Naive thymus-derived CD4-positive, alpha-beta T cell (primary cell): ENCODE data around the gene SBF1. TPM values are rescaled to one million over a fixed set of nuclear protein-coding genes. Genes with fewer than 3 reads are reported as not detected.

Experiments
- ATAC-seq: fragments of 150-1000 bp; cut with Tn5 transposase; 2 replicates; pipeline ENCODE4 v1.10.0; 2021; ENCODE audit warnings: mild to moderate bottlenecking, moderate library complexity
- CTCF ChIA-PET: fragments of 350-600 bp; sonication (Branson Sonifier 250); formaldehyde crosslinking; loops from one replicate; lab custom pipeline; 2021; ENCODE audit warnings: antibody characterized with exemption; lab: Charles Lee
- POLR2A ChIA-PET: fragments of 350-600 bp; sonication (Branson Sonifier 250); formaldehyde crosslinking; loops from one replicate; lab custom pipeline; 2021; ENCODE audit warnings: antibody characterized with exemption, inconsistent platforms; lab: Charles Lee
- DNase-seq, 9 donors: peaks; one replicate each; pipeline versions ENCODE4 v3.0.0 to v3.0.0-alpha.2; 2020 to 2022; ENCODE audit warnings: mixed read lengths in 1 of 9
- H3K27ac ChIP-seq: one replicate; pipeline ENCODE4 v1.7.0; 2013; ENCODE audit warnings: mild to moderate bottlenecking, low read depth, low read length, moderate library complexity
- H3K27me3 ChIP-seq, 2 donors: one replicate each; pipeline ENCODE4 v1.7.0; 2013; ENCODE audit warnings: low read length in 2 of 2, mild to moderate bottlenecking in 2 of 2, moderate library complexity in 2 of 2; ENCODE audit not compliant: control insufficient read depth in 2 of 2, insufficient read depth in 2 of 2
- H3K36me3 ChIP-seq, 3 experiments: 1 replicate in 2 of 3; 2 replicates in 1 of 3; pipeline ENCODE4 v1.7.0; 2013; ENCODE audit warnings: low read length in 3 of 3, mild to moderate bottlenecking in 3 of 3, moderate library complexity in 1 of 3; ENCODE audit not compliant: insufficient read depth in 3 of 3, control insufficient read depth in 2 of 3
- H3K4me1 ChIP-seq, 2 donors: one replicate each; pipeline ENCODE4 v1.7.0; 2013; ENCODE audit warnings: low read length in 2 of 2, mild to moderate bottlenecking in 2 of 2, moderate library complexity in 1 of 2; ENCODE audit not compliant: control insufficient read depth in 2 of 2, insufficient read depth in 2 of 2
- H3K4me3 ChIP-seq: 2 replicates; pipeline ENCODE4 v1.7.0; 2013; ENCODE audit warnings: mild to moderate bottlenecking, low read length
- H3K9me3 ChIP-seq, 3 experiments: 1 replicate in 2 of 3; 2 replicates in 1 of 3; pipeline ENCODE4 v1.7.0; 2013; ENCODE audit warnings: low read length in 3 of 3; ENCODE audit not compliant: control insufficient read depth in 2 of 3
- H3K27ac Mint-ChIP-seq, 9 donors: one replicate each; pipeline ENCODE4 v1.8.0; 2020 to 2022; ENCODE audit warnings: mixed read lengths in 9 of 9, mild to moderate bottlenecking in 8 of 9, moderate library complexity in 5 of 9, inconsistent platforms in 2 of 9
- H3K27me3 Mint-ChIP-seq, 5 donors: one replicate each; pipeline ENCODE4 v1.8.0; 2021 to 2022; ENCODE audit warnings: mixed read lengths in 5 of 5, mild to moderate bottlenecking in 1 of 5
- H3K36me3 Mint-ChIP-seq, 5 donors: one replicate each; pipeline ENCODE4 v1.8.0; 2020 to 2022; ENCODE audit warnings: mixed read lengths in 5 of 5, mild to moderate bottlenecking in 3 of 5, inconsistent platforms in 1 of 5
- H3K4me1 Mint-ChIP-seq, 7 donors: one replicate each; pipeline ENCODE4 v1.8.0; 2020 to 2022; ENCODE audit warnings: mixed read lengths in 7 of 7, mild to moderate bottlenecking in 3 of 7, inconsistent platforms in 1 of 7
- H3K4me3 Mint-ChIP-seq, 10 donors: one replicate each; pipeline ENCODE4 v1.8.0; 2020 to 2022; ENCODE audit warnings: mild to moderate bottlenecking in 10 of 10, mixed read lengths in 10 of 10, moderate library complexity in 6 of 10, inconsistent platforms in 2 of 10
- H3K9me3 Mint-ChIP-seq, 11 donors: one replicate each; pipeline ENCODE4 v1.8.0; 2020 to 2022; ENCODE audit warnings: mixed read lengths in 11 of 11, mild to moderate bottlenecking in 4 of 11, inconsistent platforms in 1 of 11, moderate library complexity in 1 of 11
- intact Hi-C, 2 donors: fragments of 100-400 bp; cut with micrococcal nuclease; formaldehyde crosslinking; loops; one replicate each; pipeline ENCODE4 v1.15.1; 2023
- polyA plus RNA-seq, 2 donors: library from polyadenylated mRNA; unstranded; fragments of 300-500 nt; fragmentation: Illumina TruSeq; gene quantifications; one replicate each; pipeline ENCODE4 v1.2.3, GENCODE V29; 2021
- total RNA-seq, 6 experiments: library from RNA in 5 of 6; stranded (reverse) in 5 of 6; gene quantifications; 1 replicate in 5 of 6; 2 replicates in 1 of 6; pipeline ENCODE4 v1.2.3 and lab custom pipeline; 2021 to 2026

SBF1 gene
- total and polyA plus RNA-seq, 7 experiments from 2014 or later = 15.2 to 209 (median 170) TPM

DNA sequence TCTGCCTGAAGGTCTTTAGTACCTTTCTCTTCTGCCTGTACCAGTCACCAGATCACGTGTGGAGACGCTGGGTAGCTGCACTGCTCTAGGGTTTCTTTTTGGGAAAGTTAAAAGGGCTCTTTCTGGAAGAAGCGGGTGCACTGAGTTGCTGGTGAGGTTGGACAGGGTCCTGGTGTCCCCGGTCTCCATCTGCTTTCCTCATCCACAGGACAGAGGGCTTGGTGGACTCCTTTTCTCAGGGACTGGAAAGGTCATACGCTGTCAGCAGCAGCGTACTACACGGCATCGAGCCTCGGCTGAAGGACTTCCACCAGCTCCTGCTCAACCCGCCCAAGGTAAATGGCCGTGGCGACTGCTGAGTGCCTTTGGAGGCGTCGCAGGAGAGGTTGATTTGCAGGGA, 52.8 kb downstream of the SBF1 start:
- CTCF ChIA-PET = interaction anchor here (1.2 kb wide), 1 partner anchor 76 kb away, joined by 3 read pairs; no protein-coding TSS in a partner anchor
- Mint-ChIP-seq H3K9me3 (no peaks in the 10 kb centered on the region), H3K4me1 (peaks cover 0 to 6% (median 0%) of the 10 kb centered on the region in 7 donors), H3K27ac (peak overlapping the region in 1 of 9 donors; percentile 43), H3K27me3 (no peaks in the 10 kb centered on the region), H3K36me3 (peaks cover 6 to 51% (median 13%) of the 10 kb centered on the region in 5 donors), H3K4me3 (no peak overlapping the region)
- POLR2A ChIA-PET = interaction anchor here (0.5 to 0.6 kb wide), 2 partner anchors 18 to 39 kb away, joined by 3 read pairs; no protein-coding TSS in a partner anchor
- intact Hi-C loops = no loop called here
- no peaks in the 10 kb centered on the region for H3K27me3 ChIP-seq
- peaks cover 0 to 82% (median 17%) of the 10 kb centered on the region in 3 experiments for H3K36me3 ChIP-seq
- no peaks in the 10 kb centered on the region for H3K9me3 ChIP-seq
- H3K4me3 ChIP-seq = no peak overlapping the region
- H3K27ac ChIP-seq = no peak overlapping the region
- no peak for ATAC-seq
- DNase-seq = no peak
- H3K4me1 ChIP-seq = no peaks in the 10 kb centered on the region

DNA sequence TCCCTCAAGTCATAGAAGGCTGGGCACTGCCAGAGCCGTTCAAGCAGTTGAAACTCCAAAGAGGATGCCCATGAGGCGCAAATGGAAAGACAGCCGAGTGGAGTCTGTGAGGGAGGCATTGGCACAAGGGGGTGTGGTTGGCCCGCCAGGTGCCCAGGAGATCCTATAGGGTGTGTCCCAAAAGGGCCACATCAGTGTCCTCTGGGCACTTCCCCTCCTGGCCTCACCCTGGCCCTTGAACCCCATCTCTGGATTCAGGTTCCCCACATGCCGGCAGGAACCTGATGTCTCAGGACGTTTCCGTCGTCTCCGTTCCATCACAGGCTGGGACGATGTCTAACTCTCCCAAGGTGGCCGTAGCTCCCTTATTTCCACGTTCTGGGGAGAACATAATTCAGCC, 54.3 kb downstream of the SBF1 start:
- Mint-ChIP-seq H3K9me3 (no peaks in the 10 kb centered on the region), H3K4me1 (peaks cover 0 to 6% (median 0%) of the 10 kb centered on the region in 7 donors), H3K36me3 (peaks cover 6 to 56% (median 11%) of the 10 kb centered on the region in 5 donors), H3K4me3 (no peak overlapping the region), H3K27me3 (no peaks in the 10 kb centered on the region), H3K27ac (peak overlapping the region in 1 of 9 donors; percentile 30)
- no peaks in the 10 kb centered on the region for H3K4me1 ChIP-seq
- no peak for ATAC-seq
- CTCF ChIA-PET = no interaction called here
- no peak overlapping the region for H3K27ac ChIP-seq
- no peaks in the 10 kb centered on the region for H3K9me3 ChIP-seq
- no peaks in the 10 kb centered on the region for H3K27me3 ChIP-seq
- intact Hi-C loops = no loop called here
- no peak overlapping the region for H3K4me3 ChIP-seq
- peaks cover 0 to 90% (median 25%) of the 10 kb centered on the region in 3 experiments for H3K36me3 ChIP-seq
- POLR2A ChIA-PET = interaction anchor here (0.9 kb wide), 1 partner anchor 120 kb away, joined by 4 read pairs; no protein-coding TSS in a partner anchor
- no peak for DNase-seq

DNA sequence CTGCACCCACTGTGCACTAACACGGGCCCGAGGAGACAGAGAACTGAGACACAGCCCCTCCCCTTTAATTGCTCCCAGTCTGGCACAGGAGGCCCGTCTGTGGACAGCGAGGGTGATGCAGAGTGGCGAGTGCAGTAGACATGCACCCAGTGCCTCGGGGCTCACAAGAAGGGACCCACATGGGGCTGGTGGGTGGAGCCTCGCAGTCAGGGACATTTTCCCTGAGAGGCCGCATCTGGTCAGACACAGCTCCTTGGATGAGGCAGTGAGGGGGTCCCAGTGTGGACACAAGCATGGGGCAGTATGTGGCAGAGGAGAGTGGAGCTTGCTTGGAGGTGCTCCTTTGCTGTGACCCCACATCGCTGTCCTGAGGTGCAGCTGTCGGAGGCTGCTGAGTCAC, 54.8 kb downstream of the SBF1 start:
- Mint-ChIP-seq H3K27me3 (no peaks in the 10 kb centered on the region), H3K9me3 (no peaks in the 10 kb centered on the region), H3K36me3 (peaks cover 4 to 58% (median 7%) of the 10 kb centered on the region in 5 donors), H3K4me3 (no peak overlapping the region), H3K27ac (peak overlapping the region in 2 of 9 donors; percentile 33 to 50), H3K4me1 (peaks cover 0 to 6% (median 0%) of the 10 kb centered on the region in 7 donors)
- CTCF ChIA-PET = no interaction called here
- H3K27me3 ChIP-seq = no peaks in the 10 kb centered on the region
- no peaks in the 10 kb centered on the region for H3K4me1 ChIP-seq
- ATAC-seq (no peak), DNase-seq (no peak)
- intact Hi-C loops = no loop called here
- peaks cover 0 to 90% (median 27%) of the 10 kb centered on the region in 3 experiments for H3K36me3 ChIP-seq
- no peaks in the 10 kb centered on the region for H3K9me3 ChIP-seq
- no peak overlapping the region for H3K27ac ChIP-seq
- no peak overlapping the region for H3K4me3 ChIP-seq
- POLR2A ChIA-PET = no interaction called here

DNA sequence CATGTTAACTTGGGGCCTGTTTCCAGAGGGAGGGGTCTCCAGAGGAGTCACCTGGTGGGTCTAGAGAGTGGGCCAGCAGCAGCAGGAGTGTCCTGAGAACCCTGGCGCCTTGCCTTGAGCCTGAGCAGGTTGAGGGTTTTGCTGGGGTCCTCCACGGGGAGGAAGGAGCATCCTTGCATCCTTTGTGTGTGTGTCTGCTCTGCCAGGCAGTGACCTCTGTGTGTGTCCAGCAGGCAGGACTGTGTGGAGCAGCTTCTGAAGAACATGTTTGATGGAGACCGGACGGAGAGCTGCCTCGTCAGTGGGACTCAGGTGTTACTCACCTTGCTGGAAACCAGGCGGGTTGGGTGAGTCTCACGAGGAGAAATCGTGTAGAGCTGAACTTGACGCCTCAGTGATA, 55.7 kb downstream of the SBF1 start:
- DNase-seq (no peak), ATAC-seq (no peak)
- H3K4me1 ChIP-seq = no peaks in the 10 kb centered on the region
- intact Hi-C loops = no loop called here
- H3K27ac ChIP-seq = no peak overlapping the region
- CTCF ChIA-PET = interaction anchor here (0.5 kb wide), 1 partner anchor 38 kb away, joined by 3 read pairs; no protein-coding TSS in a partner anchor
- peaks cover 0 to 92% (median 27%) of the 10 kb centered on the region in 3 experiments for H3K36me3 ChIP-seq
- POLR2A ChIA-PET = no interaction called here
- H3K27me3 ChIP-seq = no peaks in the 10 kb centered on the region
- Mint-ChIP-seq H3K27me3 (no peaks in the 10 kb centered on the region), H3K36me3 (peaks cover 0 to 54% (median 6%) of the 10 kb centered on the region in 5 donors), H3K9me3 (no peaks in the 10 kb centered on the region), H3K4me1 (peaks cover 0 to 5% (median 0%) of the 10 kb centered on the region in 7 donors), H3K27ac (peak overlapping the region in 1 of 9 donors; percentile 50), H3K4me3 (no peak overlapping the region)
- H3K9me3 ChIP-seq = no peaks in the 10 kb centered on the region
- no peak overlapping the region for H3K4me3 ChIP-seq

DNA sequence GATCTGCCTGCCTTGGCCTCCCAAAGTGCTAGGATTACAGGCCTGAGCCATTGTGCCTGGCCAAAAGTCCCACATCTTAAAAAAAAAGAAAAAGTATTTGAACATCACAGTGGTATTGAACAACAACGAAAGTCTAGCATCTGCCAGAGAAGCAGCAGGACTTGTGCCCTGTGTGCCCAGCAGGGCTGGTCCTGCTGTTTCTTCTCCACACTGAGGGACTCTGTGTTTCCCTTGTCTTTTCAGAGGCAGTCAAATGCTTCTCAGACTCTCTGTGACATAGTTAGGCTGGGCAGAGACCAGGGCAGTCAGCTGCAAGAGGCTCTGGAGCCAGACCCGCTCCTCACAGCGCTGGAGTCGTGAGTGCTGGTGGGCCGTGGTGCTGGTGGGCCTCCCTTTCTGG, 56.2 kb downstream of the SBF1 start:
- ATAC-seq = no peak
- Histone ChIP-seq H3K4me1 (no peaks in the 10 kb centered on the region), H3K27me3 (no peaks in the 10 kb centered on the region), H3K4me3 (no peak overlapping the region), H3K36me3 (peaks cover 0 to 92% (median 27%) of the 10 kb centered on the region in 3 experiments), H3K27ac (no peak overlapping the region), H3K9me3 (no peaks in the 10 kb centered on the region)
- Mint-ChIP-seq H3K4me1 (peaks cover 0 to 8% (median 0%) of the 10 kb centered on the region in 7 donors), H3K27ac (no peak overlapping the region), H3K27me3 (no peaks in the 10 kb centered on the region), H3K36me3 (peaks cover 0 to 50% (median 6%) of the 10 kb centered on the region in 5 donors), H3K9me3 (no peaks in the 10 kb centered on the region), H3K4me3 (no peak overlapping the region)
- intact Hi-C loops = no loop called here
- DNase-seq = no peak
- POLR2A ChIA-PET = no interaction called here
- CTCF ChIA-PET = interaction anchor here (0.5 kb wide), 1 partner anchor 38 kb away, joined by 3 read pairs; no protein-coding TSS in a partner anchor

DNA sequence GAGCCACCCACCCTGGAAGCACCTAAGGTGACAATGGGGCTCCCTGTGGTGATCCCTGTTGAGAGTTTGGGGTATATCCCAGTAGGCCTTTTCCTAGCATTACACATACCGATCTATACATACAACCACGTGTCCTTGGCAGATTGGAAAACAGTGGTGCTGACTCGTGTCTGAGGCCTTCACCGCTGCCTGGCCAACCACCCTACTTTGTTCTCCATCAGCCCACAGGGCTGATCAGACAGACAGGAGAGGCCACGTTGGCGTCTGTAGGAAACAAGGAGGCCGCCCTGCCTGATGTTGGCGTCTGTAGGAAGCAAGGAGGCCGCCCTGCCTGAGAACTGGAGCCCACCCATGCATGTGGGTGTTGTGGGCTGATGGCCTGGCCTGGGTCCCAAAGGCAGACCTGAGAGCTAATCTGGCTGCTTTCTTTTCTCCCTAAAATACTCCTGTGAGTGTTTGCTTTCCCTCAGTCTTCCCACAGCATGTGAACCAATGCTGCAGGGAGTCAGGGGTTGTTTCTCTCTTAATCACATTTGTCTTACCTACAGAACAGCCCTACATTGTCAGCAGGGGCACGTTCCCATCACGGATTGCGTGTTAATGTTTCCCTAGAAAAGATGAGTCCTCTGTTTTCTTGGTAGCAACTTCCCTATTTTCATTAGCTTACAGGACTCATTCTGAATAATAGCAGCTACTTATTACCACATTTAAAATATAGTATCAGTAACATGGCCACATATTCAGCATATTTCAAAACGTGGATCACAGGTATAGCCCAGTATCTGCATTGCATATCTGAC, 57.2 kb downstream of the SBF1 start:
- peaks cover 0 to 10% (median 0%) of the 10 kb centered on the region in 7 donors for H3K4me1 Mint-ChIP-seq
- H3K27ac ChIP-seq = no peak overlapping the region

More for the DNA sequence above, 57.2 kb downstream of the SBF1 start:
- peaks cover 0 to 45% (median 6%) of the 10 kb centered on the region in 5 donors for H3K36me3 Mint-ChIP-seq
- Histone ChIP-seq H3K36me3 (peaks cover 0 to 84% (median 23%) of the 10 kb centered on the region in 3 experiments), H3K27me3 (no peaks in the 10 kb centered on the region), H3K4me1 (no peaks in the 10 kb centered on the region), H3K4me3 (no peak overlapping the region), H3K9me3 (no peaks in the 10 kb centered on the region)
- no peaks in the 10 kb centered on the region for H3K27me3 Mint-ChIP-seq
- CTCF ChIA-PET = interaction anchor here (0.8 kb wide), 1 partner anchor 81 kb away, joined by 3 read pairs; no protein-coding TSS in a partner anchor
- H3K9me3 Mint-ChIP-seq = no peaks in the 10 kb centered on the region
- H3K27ac Mint-ChIP-seq = no peak overlapping the region
- DNase-seq (no peak), ATAC-seq (no peak)
- intact Hi-C loops = no loop called here
- H3K4me3 Mint-ChIP-seq = no peak overlapping the region
- POLR2A ChIA-PET = interaction anchor here (1.0 kb wide), 1 partner anchor 204 kb away, joined by 3 read pairs; no protein-coding TSS in a partner anchor
